HTR-8/SVneo (cell line): ENCODE measurements around the gene MORN3.
"Not testable (repeated sequence)": the region's sequence is repeated elsewhere in the genome, so short reads cannot be mapped to it uniquely, and the experiment has no call there.

Experiments used
- DNase-seq: peaks from one replicate; pipeline ENCODE4 v3.0.0; 2011; ENCODE audit warnings: low spot score, mixed read lengths; ENCODE audit not compliant: insufficient read length
- FAIRE-seq: peaks from 2 replicates; lab custom pipeline; 2011; peaks lifted over from hg19 to GRCh38; lab: Jason Lieb, UNC

MORN3 gene, protein sequence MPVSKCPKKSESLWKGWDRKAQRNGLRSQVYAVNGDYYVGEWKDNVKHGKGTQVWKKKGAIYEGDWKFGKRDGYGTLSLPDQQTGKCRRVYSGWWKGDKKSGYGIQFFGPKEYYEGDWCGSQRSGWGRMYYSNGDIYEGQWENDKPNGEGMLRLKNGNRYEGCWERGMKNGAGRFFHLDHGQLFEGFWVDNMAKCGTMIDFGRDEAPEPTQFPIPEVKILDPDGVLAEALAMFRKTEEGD

DNA sequence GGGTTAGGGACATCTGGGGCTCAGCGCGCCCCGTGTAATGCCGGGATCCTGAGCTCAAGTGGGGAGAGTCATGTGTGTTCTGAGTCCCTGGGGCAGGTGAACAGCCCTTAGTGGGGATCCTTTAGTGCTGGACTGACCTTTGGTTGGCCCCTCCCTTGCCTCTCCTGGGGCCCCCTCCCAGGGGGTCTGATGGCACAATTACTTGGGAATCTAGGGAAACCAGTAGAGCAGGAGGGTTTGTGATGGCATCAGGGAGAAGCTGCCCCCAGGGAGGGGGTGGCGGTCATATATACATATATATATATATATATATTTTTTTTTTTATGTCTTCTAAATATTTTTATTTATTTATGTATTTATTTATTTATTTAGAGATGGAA is at the start of gene MORN3:
Gene MORN3 (minus strand): TSS at position 134 of the 380 bp plus-strand sequence. CDS start 171 bp downstream, outside the sequence.
- DNase-seq: no peak
- FAIRE-seq: no peak

DNA sequence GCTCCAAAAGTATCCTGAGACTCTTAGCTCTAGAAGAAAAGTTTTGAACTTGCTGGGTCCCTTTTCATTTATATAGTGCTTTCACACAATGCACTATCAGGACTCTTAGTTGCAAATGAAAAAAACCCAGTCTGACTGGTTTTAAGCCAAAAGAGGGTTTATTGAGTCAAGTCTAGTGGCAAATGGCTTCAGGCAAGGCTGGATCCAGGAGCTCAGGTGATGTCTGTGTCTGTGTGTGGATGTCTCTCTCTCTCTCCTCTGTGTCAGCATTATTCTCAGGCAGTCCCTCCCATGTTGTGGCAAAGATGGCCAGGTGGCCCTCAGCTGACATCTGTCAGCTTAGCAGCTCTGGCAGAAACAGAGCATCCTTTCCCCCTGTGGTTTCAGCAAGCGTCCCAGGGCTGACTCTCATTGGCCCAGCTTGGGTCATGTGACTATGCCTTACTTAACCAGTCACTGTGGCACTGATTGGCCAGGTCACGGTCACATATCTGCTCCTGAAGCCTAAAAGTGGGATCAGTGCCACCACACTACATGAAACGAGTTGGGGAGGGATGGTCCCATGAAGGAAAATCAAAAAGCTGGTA is 49.3 kb upstream of the MORN3 start:
- FAIRE-seq (no peak), DNase-seq (no peak)

DNA sequence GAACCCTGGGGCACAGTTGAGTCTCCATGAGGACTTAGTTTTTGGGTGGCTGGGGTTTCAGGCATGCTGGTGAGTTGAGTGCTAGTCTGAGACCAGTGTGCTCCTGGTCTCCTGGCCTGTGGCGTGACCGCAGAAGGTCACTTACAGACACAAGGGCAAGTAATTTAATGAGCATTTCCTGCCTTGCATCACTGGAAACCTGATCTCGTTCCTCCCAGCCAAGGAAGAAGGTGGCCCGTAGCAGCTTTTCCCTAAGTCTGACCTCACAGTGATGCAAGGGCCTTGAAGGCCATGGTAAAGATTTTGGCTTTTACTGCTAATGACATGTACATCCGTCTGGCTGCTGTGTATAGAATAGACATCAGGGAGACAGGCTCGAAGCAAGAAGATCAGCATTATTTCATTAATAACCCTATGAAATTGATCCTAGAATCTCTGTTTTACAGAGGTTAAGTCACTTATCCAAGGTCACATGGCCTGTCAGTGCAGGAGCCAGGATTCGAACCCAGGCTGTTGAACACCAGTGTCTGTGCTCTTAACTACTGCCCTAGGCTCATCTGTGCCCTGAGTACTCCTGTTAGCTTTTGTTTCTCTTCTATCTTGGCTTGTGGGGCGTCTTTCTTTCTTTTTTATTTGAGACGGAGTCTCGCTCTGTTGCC is 47.7 kb upstream of the MORN3 start:
- FAIRE-seq (peak; percentile 49), DNase-seq (peak; percentile 88)

DNA sequence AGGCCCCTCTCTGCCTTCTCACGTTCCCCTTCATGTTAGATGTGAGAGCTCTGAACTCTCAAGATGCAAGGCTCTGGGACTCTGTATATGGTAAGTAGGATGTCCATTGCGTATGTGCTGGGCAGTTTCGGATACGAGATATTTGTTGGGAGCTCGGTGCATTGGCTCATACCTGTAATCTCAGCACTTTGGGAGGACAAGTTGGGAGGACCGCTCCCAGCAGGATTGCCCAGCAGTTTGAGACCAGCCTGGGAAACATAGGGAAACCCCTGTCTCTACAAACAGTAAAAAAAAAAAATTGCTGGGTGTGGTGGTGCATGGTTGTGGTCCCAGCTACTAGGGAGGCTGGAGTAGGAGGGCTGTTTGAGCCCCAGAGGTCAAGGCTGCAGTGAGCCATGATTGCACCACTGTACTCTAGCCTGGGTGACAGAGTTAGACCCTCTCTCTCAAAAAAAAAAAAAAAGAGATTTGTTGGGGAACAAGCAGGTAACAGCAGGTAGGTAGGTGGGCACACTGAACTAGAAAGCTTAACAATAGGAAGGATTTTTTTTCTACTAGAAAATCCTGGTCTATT is 46.5 kb upstream of the MORN3 start:
- DNase-seq (no peak), FAIRE-seq (no peak)

DNA sequence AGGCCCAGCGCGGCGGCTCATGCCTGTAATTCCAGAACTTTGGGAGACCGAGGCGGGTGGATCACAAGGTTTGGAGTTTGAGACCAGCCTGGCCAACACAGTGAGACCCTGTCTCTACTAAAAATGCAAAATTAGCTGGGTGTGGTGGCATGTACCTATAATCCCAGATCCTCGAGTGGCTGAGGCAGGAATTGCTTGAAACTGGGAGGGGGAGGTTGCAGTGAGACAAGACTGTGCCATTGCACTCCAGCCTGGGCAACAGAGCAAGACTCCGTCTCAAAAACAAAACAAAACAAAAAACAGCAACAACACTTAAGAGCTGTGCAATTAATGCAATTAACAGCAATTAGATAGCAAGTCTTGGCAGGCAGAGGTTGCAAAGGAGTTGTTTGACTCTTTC is 45.6 kb upstream of the MORN3 start:
- DNase-seq, FAIRE-seq: not testable (repeated sequence)

DNA sequence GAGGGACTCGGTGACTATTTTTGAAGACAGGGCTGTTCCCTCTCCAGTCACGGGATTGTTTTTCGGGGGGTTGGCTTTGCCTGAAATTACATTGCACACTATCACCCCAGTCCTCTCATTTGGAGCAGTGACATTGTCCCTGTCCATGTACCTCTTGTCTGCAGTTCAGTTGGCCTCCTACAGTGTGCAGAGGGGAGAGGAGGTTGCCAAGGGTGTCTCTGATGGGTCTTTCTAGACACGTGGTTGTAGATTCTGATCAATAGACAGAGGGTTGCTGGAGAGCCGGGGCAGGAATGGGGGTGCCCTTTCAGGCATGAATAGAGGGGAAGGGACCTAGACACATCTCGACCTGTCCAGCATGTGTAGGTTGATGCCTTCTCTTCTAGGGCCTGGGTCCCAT is 44.3 kb upstream of the MORN3 start:
- DNase-seq: no peak
- no peak for FAIRE-seq

DNA sequence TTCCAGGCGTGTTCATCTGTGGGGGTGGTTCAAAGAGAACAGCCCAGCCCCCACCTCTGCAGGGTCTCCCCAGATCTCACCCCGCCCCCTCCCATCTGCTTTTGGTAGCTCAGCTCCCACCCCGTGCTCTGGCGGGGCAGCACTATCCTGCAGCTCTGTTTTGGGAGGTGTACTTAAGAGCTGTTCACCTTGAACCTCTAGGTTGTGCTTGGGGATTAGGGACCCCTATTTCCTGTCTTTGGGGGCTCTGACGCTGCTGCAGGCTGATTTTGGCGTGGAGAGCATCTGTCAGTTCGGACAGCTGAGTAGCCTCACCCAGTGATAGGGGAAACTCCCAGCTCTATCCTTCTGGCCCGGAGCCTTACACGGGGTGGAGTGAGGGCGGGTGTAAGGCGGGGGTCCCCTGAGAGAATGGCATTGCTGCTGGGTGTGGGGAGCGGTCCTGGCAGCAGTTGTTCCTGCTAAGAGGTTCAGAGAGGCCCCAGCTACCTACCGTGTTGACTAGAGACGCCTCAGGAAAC is 43.9 kb upstream of the MORN3 start:
- no peak for FAIRE-seq
- DNase-seq: no peak

DNA sequence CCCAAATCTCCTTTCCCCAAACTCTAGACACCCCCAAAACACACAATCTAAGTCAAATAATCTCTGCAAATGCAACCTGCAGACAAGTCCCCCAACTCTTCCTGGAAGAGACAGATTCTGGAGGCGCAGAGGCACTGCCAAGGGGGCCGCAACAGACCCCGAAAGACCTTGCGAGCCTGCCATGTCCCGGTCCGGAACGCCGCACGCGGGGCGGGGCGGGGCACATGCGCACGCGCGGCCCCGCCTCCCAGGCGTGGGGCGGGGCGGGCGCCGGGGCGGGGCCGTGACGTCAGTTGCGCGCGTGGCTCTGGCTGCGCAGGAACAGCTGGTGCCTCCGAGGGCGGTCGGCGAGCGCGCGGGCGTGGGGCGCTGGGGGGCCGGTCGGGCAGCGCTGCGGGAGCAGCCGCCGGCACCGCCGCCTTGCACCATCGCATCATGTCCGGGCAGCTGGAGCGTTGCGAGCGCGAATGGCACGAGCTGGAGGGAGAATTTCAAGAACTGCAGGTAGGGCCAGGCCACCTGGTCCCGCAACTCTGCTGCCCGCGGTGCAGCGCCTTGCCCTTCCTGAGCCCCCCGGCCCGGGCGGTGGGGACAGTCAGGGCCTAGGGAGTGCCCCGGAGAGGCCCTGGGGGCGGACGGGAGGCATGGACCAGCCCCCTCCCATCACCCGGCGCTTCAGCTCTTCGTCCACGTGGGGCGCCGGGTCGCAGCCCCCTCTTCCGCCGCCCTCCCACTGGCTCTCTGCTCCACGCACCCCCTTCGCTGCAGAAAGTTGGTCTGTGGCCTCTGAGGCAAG is 43.2 kb upstream of the MORN3 start, which contains the start of gene TMEM120B:
Gene TMEM120B (plus strand): TSS at position 292 of the 796 bp plus-strand sequence. CDS start 144 bp downstream, at position 436.
- DNase-seq: peak; percentile 83
- FAIRE-seq: peak; percentile 20

DNA sequence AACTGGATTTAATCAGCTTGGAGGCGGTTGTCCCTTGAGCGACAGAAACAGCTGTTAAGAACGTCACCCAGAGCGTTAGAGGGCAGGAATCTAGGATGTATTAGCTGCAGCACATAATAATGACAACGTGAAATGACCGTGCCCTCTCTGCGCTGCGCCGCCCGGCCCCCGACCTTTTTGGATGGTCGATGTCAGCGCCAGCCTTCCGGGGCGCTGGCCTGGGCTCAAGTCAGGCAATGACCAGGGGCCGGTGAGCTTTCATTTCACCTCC is 42.7 kb upstream of the MORN3 start:
- FAIRE-seq (no peak), DNase-seq (peak; percentile 41)

DNA sequence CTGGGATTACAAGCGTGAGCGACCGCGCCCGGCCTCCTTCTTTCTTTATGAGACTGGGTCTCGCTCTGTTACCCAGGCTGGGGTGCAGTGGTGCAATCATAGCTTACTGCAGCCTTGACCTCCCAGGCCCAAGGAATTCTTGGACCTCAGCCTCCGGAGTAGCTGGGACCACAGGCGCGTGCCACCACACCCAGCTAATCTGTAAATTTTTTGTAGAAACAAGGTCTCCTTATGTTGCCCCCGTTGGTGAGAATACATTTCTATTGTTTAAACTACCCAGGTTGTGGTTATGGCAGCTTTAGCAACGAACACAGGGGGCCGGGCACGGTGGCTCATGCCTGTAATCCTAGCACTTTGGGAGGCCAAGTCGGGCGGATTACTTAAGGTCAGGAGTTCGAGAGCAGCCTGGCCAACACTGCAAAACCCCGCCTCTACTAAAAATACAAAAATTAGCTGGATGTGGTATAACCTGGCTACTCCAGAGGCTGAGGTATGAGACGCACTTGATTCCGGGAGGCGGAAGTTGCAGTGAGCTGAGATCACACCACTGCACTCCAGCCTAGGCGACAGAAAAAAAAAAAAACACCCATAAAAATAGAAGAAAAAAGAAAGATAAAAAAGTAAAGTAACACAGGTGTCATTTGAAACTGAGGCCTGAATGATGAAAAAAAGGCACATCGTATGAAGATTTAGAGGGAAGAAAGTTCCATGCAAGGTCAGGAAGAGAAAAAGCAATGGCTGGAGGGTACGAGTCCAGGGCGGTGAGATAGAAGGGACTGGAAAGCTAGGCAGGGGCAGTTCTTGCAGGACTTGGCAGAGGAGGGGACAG is 42.1 kb upstream of the MORN3 start:
- no peak for DNase-seq
- no peak for FAIRE-seq

DNA sequence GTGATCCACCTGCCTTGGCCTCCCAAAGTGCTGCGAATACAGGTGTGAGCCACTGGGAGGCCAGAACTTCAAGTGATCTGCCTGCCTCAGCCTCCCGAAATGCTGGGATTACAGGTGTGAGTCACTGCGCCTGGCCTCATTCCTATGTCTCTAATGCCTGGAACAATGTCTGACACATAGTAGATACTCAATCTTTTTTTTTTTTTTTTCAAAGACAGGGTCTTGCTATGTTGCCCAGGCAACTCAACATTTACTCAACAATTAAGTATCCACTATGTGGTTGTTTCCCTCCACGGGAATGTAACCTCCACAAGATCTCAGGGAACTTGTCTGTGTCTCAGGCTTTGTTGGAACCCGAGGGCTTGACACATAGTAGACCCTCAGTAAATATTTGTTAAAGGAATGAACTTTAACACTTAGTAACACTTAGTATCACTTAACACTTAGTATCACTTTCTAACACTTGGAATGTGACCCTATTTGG is 40.1 kb upstream of the MORN3 start:
- DNase-seq: no peak
- FAIRE-seq: no peak

DNA sequence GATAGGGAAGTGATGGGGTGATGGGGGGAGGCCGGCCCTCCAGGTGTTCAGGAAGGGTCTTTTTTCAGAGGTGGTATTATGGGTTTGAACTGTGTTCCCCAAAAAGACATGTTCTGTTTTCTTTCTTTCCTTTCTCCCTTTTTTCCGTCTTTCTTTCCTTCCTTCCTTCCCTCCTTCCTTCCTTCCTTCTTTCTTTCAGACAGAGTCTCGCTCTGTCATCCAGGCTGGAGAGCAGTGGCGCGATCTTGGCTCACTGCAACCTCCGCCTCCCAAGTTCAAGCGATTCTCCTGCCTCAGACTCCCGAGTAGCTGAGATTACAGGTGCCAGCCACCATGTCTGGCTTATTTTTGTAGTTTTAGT is 39.6 kb upstream of the MORN3 start:
- not testable (repeated sequence) for DNase-seq, FAIRE-seq

DNA sequence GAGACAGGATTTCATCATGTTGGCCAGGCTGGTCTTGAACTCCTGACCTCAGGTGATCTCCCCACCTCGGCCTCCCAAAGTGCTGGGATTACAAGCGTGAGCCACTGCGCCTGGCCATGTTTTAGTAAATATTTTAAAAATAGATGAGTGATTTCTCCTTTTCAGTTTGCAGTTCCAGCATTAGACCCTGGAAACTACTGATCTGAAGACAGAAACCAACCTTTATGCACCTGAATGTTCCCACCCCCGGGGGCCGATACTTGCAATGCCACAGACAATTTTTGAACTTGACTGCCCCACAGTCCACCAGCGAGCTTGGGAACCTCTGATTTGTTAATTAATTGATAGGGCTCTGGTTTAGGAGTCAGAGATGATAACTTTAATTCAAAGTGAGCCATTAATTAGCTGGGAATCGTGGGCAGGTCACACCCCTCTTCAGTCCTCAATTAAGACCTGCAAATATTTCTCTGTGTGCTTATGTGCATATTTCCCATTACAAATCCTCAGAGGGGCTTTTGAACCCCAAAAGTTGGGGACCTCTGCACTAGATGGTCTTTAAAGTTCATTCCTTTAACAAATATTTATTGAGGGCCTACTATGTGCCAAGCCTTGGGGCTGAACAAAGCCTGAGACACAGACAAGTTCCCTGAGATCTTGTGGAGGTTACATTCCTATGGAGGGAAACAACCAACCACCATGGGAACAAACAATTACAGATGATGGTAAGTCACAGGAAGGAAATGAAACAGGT is 39.0 kb upstream of the MORN3 start:
- DNase-seq (no peak), FAIRE-seq (no peak)

DNA sequence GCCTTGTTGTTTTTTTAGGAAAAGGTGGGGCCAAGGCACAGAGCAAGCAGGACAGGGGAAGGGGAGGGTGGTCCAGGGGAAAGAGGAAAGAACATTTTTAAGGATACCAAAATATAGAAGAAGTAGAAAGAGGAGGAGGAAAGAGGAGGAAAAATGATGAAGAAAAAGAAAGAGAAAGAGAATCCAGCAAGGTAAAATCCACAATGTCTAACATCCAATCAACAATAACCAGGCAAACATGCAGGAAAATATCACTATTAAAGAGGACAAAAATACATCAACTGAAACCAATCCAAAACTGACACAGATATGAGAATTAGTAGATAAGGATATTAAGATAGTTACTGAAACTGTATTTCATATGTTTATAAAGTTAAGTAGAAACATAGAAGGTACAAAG is 36.1 kb upstream of the MORN3 start:
- FAIRE-seq: no peak
- no peak for DNase-seq

DNA sequence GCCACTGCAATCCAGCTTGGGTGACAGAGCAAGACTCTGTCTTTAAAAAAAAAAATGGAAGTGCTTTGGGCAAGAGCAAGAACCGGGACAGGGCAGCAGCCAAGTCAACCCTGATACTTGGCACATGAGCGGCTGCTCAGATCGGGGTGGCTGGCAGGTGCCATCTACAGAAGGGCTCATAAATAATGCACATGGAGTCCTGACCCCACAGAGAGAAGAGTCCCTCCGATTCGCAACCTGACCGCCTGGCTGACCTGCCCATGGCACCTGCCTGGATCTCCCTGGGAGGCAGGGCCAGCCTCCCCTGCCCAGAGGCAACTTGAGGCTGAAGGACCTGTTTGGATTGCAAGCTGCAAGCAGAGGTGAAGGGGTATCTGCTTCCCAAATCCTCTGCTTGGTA is 33.5 kb upstream of the MORN3 start:
- DNase-seq: no peak
- FAIRE-seq: no peak

DNA sequence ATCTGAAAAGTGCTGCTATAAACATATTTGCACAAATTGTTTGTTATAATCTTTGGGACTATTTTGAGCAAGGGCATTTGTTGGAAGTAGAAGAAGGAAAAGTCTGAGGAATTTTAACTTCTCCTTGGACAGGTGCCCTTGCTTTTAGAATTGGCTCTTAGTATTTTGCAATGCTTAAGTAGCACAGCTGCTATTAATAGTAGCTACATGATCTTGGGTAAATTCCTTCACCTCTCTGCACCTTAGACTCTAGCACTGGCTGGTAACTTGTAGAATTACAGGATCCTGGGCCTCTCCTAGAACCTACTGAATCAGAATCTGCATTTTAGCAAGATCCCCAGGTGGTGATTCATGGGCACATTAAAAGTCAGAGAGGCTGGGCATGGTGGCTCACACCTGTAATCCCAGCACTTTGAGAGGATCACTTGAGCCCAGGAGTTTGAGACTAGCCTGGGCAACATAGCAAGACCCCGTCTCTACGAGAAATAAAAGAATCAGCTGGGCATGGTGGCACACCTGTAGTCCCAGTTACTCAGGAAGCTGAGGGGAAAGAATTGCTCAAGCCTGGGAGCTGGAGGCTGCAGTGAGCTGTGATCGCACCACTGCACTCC is 32.3 kb upstream of the MORN3 start:
- DNase-seq (no peak), FAIRE-seq (no peak)

DNA sequence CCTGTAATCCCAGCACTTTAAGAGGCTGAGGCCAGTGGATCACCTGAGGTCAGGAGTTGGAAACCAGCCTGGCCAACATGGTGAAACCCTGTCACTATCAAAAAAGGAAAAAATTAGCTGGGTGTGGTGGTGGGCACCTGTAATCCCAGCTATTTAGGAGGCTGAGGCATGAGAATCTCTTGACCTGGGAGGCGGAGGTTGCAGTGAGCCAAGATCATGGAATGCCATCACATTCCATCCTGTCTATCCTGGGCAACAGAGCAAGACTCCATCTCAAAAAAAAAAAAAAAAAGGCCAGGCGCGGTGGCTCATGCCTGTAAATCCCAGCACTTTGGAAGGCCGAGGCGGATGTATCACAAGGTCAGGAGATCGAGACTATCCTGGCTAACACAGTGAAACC is 28.4 kb upstream of the MORN3 start:
- not testable (repeated sequence) for FAIRE-seq, DNase-seq

DNA sequence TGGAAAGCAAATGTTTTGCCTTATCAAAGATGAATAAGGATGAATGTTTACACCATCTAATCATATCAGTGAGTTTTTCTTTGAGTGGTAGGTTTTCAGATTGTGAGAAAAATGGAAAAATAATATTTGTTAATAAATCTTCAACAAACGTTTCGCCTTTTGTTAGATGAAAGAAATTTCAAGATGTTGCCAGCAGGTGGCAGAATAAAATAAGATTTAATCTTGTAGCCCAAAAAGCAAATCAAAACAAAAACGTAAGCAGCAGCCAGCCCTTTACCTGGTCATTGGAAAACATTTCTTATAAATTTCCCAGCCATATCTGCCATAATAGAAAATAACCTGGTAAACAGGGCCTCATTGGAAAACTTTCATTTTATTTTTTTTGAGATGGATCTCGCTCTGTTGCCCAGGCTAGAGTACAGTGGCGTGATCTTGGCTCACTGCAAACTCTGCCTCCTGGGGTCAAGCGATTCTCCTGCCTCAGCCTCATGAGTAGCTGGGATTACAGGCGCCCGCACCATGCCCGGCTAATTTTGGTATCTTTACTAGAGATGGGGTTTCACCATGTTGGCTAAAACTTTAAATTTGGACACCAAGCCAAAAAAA is 27.7 kb upstream of the MORN3 start:
- FAIRE-seq (no peak), DNase-seq (peak; percentile 61)
